Astrocyte of the hippocampus (primary cell): ENCODE results near the gene TCF15.
A peak's percentile ranks its signal among the peaks of the same experiment; 100 is the strongest.
"Not testable (repeated sequence)": the region's sequence is repeated elsewhere in the genome, so short reads cannot be mapped to it uniquely, and the experiment has no call there.

ENCODE experiments used
- DNase-seq: peaks from one replicate; pipeline ENCODE4 v3.0.0; 2011; ENCODE audit warnings: low read depth, low spot score

TCF15 gene

GRCh38 chr20:582204-582603, 27.9 kb downstream of the TCF15 start:
- DNase-seq = no peak

- not testable (repeated sequence) for DNase-seq
These were observed 31.0 kb downstream of the TCF15 start for GRCh38 chr20:578940-579690.

GRCh38 chr20:577167-577791, 32.8 kb downstream of the TCF15 start:
- peak; percentile 7 for DNase-seq

- no peak for DNase-seq
These were observed 34.0 kb downstream of the TCF15 start for GRCh38 chr20:576156-576555.

- no peak for DNase-seq
These were observed 34.9 kb downstream of the TCF15 start for GRCh38 chr20:575230-575629.

- DNase-seq = no peak
These were observed 35.7 kb downstream of the TCF15 start for GRCh38 chr20:574297-574942.

GRCh38 chr20:573414-574296, 36.5 kb downstream of the TCF15 start:
- DNase-seq = peak; percentile 8

- DNase-seq = no peak
These were observed 37.4 kb downstream of the TCF15 start for GRCh38 chr20:572727-573126.

GRCh38 chr20:571754-572441, 38.2 kb downstream of the TCF15 start:
- peak; percentile 11 for DNase-seq

GRCh38 chr20:568673-569415, 41.3 kb downstream of the TCF15 start:
- no peak for DNase-seq

GRCh38 chr20:568097-568652, 41.9 kb downstream of the TCF15 start:
- DNase-seq = no peak

GRCh38 chr20:564192-564591, 45.9 kb downstream of the TCF15 start:
- no peak for DNase-seq

GRCh38 chr20:563187-563586, 46.9 kb downstream of the TCF15 start:
- no peak for DNase-seq

GRCh38 chr20:562232-562897, 47.7 kb downstream of the TCF15 start:
- no peak for DNase-seq

GRCh38 chr20:561437-562231, 48.5 kb downstream of the TCF15 start:
- peak; percentile 80 for DNase-seq

- no peak for DNase-seq
These were observed 49.4 kb downstream of the TCF15 start for GRCh38 chr20:560680-561079.

GRCh38 chr20:558117-558516, 52.0 kb downstream of the TCF15 start:
- no peak for DNase-seq

GRCh38 chr20:556984-557383, 53.1 kb downstream of the TCF15 start:
- DNase-seq = no peak

GRCh38 chr20:555976-556385, 54.1 kb downstream of the TCF15 start:
- no peak for DNase-seq
